ENCODE data around the gene CCDC188. TPM values are rescaled to one million over a fixed set of nuclear protein-coding genes. Genes with fewer than 3 reads are reported as not detected.

CCDC188 gene
- total and polyA plus RNA-seq, 9 of the 15 experiments (the other 6 are each of a cell fraction or from before 2014, with no cell fraction given) = not detected

DNA sequence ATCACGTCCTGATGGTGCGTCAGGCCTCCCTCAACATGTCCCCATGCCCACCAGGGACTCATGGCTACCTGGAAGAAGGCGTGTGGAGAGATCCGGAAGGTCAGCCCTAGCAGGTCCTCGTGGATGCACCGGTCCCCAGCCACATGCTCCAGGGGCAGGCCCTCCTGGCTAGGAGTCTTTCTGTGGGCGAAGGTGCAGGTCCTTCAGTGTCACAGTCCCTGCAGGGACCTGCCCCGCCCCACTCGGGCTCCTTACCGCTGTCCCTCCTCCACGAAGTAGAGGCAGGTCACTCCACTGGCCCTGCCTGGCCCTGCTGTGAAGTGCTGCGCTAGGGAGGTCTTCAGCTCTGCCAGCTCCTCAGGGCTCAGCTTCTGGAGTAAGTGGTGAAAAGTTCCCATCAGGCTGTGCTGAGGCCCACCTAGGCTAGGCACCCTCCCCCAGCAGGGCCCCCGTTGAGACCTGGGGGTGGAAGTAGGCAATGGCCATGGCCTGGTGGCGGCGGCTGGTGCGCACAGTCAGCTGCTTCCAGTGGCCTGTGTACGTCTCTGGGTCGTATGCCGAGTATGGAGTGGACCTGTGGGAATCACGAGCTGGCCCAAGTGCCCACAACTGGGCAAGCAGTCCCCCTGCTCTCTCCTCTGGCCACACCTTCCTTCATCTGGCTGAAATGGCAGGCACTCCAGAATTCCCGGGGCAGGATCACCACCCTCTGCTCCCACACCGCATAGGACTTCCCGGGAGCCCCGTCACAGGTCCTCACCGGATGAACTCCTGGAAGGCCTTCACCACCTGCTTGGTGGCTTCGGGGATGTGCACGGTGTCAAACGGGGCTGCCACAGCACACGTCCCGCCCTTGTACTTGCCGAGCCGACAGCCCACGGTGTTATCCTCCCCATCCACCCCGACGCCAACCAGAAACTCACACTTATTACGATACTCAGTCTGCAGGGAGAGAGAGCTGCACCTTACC lies 36.1 kb downstream of the CCDC188 start:
- Histone ChIP-seq H3K9me3 (replicated peaks; ENCODE audit: control insufficient read depth, insufficient read depth, low read depth, low read length) (no peaks in the 10 kb centered on the region), H3K4me3 (peak overlapping the region; percentile 63; the same call in 1 of the 2 replicates), H3K79me2 (ENCODE audit: control insufficient read depth, insufficient read depth, low read length) (peaks cover 53% of the 10 kb centered on the region), H3K4me1 (replicated peaks in 1 of 2; ENCODE audit: control insufficient read depth in 2 of 2, insufficient read depth in 2 of 2, low read length in 2 of 2) (peaks cover 20 to 86% of the 10 kb centered on the region in 2 experiments), H3K4me2 (ENCODE audit: insufficient read depth, low read length) (peak overlapping the region; percentile 97; the same call in 1 of the 2 replicates), H3K36me3 (ENCODE audit: control insufficient read depth, insufficient read depth, low read length) (peaks cover 84% of the 10 kb centered on the region), H3K9ac (ENCODE audit: insufficient read depth in 1 of 2, low read depth in 2 of 2, low read length in 2 of 2) (peak overlapping the region; percentile 95 to 99; a peak in 3 of 4 replicates), H4K20me1 (replicated peaks; ENCODE audit: control insufficient read depth, insufficient read depth, low read length) (peaks cover 32% of the 10 kb centered on the region), H3K9me1 (ENCODE audit: control insufficient read depth, insufficient read depth, low read length) (no peaks in the 10 kb centered on the region), H3K27ac (ENCODE audit: extremely low read depth, low read depth, low read length) (peak overlapping the region; percentile 94), H3K27me3 (ENCODE audit: control insufficient read depth in 2 of 2, insufficient read depth in 2 of 2, low read length in 2 of 2) (no peaks in the 10 kb centered on the region), H2AFZ (ENCODE audit: low read depth, low read length) (no peak overlapping the region)
- CTCF ChIA-PET (ENCODE audit: low intra/inter-chr PET ratio) = no interaction called here
- POLR2A ChIA-PET = interaction anchor here (0.6 to 20.7 kb wide), 12 partner anchors 7 to 170 kb away, joined by 3 to 513 read pairs (median 4); partner anchors contain the start of gene ZDHHC8
- WGBS (ENCODE audit: insufficient coverage, low coverage, missing lambda C conversion rate) = 93% methylated on average over 36 of the region's 36 CpGs
- no peak for DNase-seq (ENCODE audit: extremely low read depth in 1 of 4, low spot score in 3 of 4)
- no TSS peak for BruUV-seq (replicated peaks)
- no peak for ATAC-seq
- in situ Hi-C loops (cut with MboI) = loop anchor here (10.0 kb wide), 1 partner anchor 390 kb away; the partner anchor contains the start of gene GP1BB
- intact Hi-C loops (cut with micrococcal nuclease) = loop anchor here (5.0 kb wide), 1 partner anchor 382 kb away; no protein-coding TSS in a partner anchor
- FAIRE-seq = no peak
- TF ChIP-seq NR4A1 (CRISPR knock-in tag; IDR thresholded peaks at IDR 0.05) (peak; percentile 65; the same call in 1 of the 2 replicates), NR4A1 (tag; IDR thresholded peaks at IDR 0.05) (no peak), ZBTB17 (CRISPR knock-in tag; IDR thresholded peaks at IDR 0.05) (0 out of 2 replicates have a peak, but pooled peaks have one; percentile 17), ZKSCAN1 (IDR thresholded peaks at IDR 0.05; ENCODE audit: low read depth, low read length) (peak; percentile 95), CREB1 (IDR thresholded peaks at IDR 0.05) (0 out of 2 replicates have a peak, but pooled peaks have one; percentile 9), CREB1 (CRISPR knock-in tag; IDR thresholded peaks at IDR 0.05) (no peak), POLR2A (conservative IDR thresholded peaks at IDR 0.05) (peak; percentile 19; the same call in 1 of the 2 replicates), IFI16 (CRISPR knock-in tag; IDR thresholded peaks at IDR 0.05) (no peak), KLF1 (tag; IDR thresholded peaks at IDR 0.05) (0 out of 2 replicates have a peak, but pooled peaks have one; percentile 26), RBM15 (IDR thresholded peaks at IDR 0.05; ENCODE audit: insufficient read depth, low read length) (no peak), MTA3 (IDR thresholded peaks at IDR 0.05; ENCODE audit: borderline replicate concordance) (no peak)
- TF ChIP-seq, protein P1, sequence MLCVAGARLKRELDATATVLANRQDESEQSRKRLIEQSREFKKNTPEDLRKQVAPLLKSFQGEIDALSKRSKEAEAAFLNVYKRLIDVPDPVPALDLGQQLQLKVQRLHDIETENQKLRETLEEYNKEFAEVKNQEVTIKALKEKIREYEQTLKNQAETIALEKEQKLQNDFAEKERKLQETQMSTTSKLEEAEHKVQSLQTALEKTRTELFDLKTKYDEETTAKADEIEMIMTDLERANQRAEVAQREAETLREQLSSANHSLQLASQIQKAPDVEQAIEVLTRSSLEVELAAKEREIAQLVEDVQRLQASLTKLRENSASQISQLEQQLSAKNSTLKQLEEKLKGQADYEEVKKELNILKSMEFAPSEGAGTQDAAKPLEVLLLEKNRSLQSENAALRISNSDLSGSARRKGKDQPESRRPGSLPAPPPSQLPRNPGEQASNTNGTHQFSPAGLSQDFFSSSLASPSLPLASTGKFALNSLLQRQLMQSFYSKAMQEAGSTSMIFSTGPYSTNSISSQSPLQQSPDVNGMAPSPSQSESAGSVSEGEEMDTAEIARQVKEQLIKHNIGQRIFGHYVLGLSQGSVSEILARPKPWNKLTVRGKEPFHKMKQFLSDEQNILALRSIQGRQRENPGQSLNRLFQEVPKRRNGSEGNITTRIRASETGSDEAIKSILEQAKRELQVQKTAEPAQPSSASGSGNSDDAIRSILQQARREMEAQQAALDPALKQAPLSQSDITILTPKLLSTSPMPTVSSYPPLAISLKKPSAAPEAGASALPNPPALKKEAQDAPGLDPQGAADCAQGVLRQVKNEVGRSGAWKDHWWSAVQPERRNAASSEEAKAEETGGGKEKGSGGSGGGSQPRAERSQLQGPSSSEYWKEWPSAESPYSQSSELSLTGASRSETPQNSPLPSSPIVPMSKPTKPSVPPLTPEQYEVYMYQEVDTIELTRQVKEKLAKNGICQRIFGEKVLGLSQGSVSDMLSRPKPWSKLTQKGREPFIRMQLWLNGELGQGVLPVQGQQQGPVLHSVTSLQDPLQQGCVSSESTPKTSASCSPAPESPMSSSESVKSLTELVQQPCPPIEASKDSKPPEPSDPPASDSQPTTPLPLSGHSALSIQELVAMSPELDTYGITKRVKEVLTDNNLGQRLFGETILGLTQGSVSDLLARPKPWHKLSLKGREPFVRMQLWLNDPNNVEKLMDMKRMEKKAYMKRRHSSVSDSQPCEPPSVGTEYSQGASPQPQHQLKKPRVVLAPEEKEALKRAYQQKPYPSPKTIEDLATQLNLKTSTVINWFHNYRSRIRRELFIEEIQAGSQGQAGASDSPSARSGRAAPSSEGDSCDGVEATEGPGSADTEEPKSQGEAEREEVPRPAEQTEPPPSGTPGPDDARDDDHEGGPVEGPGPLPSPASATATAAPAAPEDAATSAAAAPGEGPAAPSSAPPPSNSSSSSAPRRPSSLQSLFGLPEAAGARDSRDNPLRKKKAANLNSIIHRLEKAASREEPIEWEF (CRISPR knock-in tag; IDR thresholded peaks at IDR 0.05) = no peak
- TF ChIP-seq, protein P2, sequence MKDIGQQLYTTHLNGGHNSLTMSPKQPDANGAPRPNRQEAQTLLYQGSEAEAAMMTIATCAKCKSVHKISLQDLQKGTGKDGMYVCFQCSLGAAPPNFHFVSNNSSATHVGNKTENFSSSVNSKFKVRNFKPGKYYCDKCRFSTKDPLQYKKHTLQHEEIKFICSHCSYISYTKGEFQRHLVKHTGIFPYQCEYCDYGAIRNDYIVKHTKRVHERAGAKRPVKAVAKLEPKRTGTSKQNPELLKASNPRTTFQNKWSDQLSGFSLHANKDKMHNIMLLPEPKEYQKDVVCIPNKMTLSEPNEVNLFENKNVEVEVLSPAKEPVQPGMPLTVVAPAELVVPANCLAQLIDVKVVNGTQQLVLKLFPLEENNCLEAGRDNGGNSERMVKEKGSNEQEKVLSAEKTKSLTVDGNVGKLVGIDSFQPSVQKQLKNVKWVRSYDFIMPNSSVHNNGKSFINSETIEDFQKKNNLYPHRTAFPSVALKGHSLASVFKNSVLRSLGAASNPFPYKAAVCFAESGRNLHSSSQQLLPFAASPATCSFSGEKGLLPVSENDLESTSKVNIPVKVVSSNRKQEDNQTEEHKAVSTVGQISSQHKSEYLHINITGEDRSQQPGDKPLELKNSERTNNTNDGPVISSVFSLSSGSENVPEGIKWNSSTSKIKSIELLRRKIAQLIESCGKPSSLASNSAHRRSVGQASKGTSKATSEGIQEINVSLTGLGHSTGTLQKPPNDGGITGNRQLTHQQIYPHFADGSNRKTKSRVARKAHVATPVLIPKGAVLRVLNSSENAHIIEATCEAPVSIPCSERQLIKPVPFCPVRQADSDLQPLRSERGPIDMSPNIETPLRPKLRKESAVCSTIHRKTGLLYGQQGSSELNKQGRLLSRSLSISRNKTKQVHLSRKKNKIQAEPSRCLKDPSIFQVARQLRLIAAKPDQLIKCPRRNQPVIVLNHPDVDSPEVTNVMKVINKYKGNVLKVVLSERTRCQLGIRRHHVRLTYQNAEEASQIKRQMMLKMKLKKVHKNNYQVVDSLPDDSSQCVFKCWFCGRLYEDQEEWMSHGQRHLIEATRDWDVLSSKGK (CRISPR knock-in tag; IDR thresholded peaks at IDR 0.05) = no peak
